ENCODE results near the gene FLT1.

Gene FLT1

DNA sequence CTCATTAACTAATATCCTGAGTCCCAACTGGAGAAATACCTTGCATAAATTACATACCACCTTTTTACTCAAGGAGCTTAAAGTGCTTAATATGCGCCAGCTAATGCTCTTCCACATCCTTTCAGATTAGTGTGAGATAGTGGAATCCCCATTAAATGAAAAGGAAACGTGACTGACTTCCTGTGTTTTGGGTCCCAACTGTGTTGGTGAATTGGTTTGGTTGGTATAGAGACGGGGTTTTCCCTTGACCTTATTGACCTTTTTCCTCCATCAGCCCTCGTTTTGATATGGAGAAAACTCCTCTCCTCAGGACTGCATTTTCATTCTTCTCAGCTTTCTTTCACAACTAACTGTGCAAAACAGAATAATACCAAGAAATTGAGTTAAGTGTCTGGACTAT is 193.1 kb downstream of the FLT1 start:
- DNase-seq = no peak

- no peak for DNase-seq
Observed at GRCh38 chr13:28299916-28300315, 195.0 kb downstream of the FLT1 start.

- no peak for DNase-seq
Observed at GRCh38 chr13:28297341-28297740, 197.6 kb downstream of the FLT1 start.

DNA sequence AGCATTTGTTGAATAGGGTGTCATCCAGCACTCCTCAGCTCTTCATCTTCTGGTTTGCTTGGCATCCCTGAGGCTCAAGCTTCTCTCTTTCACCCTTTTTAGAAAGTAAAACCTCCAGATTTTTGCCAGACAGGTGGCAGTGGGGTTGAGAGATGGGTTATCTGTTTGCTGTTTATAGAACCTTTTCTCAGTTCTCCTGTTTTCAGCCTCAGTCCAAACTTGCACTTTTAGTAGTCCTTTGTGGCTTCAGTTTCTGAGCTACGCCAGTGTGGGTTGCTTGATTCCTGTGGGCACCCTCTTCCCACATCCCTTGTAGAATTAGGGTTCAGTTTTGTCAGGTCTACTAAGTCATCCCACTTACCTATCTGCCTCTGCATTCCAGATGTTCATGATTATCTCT is 208.7 kb downstream of the FLT1 start:
- DNase-seq = no peak

- DNase-seq = no peak
Observed at GRCh38 chr13:28283600-28283999, 211.3 kb downstream of the FLT1 start.

DNA sequence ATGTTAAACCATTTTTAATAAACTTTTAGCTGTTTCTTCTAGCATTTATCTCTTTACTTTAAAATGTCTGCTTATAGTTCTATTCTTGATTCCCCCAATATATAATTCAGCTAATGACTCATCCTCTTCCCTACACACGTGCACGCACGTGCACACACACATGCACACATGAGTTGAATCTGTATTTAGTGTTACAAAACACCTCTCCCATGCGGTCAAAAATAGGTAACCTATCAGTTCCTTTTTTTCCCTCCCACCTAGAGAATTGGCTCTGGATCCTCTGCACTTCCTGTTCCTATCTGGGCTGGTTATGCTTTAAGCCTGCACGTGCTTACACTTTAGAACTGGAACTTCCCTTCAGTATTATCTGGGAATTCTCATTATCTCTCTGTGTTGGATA is 212.5 kb downstream of the FLT1 start:
- no peak for DNase-seq

GRCh38 chr13:28273919-28274318 is 221.0 kb downstream of the FLT1 start:
- no peak for DNase-seq

- no peak for DNase-seq
Observed at GRCh38 chr13:28271056-28271840, 223.7 kb downstream of the FLT1 start.

- no peak for DNase-seq
Observed at GRCh38 chr13:28268800-28269223, 226.1 kb downstream of the FLT1 start.

GRCh38 chr13:28267497-28267896 is 227.4 kb downstream of the FLT1 start:
- DNase-seq = no peak

DNA sequence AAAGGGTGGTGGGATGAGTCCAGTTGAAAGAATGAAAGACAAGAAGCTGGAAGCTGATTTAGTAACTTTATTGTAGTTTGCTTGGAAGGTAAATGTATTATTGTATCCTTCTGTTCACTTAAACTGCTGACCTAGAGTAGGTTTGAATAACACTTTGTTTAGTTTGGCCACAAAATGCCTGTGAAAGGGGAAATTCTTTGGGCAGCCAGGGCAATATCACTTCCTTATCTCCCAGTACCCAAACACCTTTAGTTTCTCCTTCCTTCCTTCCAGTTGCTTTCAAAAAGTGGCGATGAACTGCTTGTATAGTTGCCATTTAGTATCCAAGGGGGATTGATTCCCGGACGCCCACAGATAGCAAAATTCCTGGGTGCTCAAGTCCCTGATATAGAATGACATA is 236.5 kb downstream of the FLT1 start:
- no peak for DNase-seq

GRCh38 chr13:28257305-28257704 is 237.6 kb downstream of the FLT1 start:
- DNase-seq = no peak

- no peak for DNase-seq
Observed at GRCh38 chr13:28252547-28252946, 242.4 kb downstream of the FLT1 start.

DNA sequence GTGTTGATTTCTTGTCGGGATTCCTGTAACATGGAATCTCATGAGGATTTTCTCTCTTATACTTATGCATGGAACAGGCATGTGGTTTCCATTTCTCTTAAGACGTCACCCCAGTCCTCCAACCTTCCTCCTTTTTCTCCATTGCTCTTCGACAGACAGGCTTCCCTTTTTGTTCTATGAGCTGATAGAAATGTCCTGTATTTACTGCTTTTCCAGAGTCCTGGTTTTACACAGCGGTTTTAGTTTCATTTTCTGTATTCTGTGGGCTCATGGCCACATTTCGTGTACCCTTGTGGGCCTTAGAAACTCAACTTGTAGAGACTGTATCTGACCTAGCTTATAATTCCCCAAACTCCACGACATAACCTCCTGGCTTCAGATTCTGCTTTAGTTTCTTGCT is 243.5 kb downstream of the FLT1 start:
- no peak for DNase-seq

DNA sequence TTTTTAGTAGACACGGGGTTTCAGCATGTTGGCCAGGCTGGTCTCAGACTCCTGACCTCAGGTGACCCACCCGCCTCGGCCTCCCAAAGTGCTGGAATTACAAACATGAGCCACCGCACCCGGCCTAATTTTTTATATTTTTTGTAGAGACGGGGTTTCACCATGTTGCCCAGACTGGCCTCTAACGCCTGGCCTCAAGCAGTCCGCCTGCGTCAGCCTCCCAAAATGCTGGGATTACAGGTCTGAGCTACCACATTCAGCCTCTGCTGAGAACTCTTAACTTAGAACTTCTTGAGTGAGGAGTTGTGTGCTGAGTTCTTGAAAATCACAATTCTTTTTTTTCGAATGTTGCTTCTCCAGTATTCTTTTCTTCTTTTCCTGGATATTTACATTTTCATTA is 244.4 kb downstream of the FLT1 start:
- DNase-seq = no peak

All from stimulated activated CD4-positive, alpha-beta T cell treated with anti-CD3 and anti-CD28 coated beads, Interleukin-4, amount 100 ng/mL, for 1 hour (primary cell).